HG03469 (cell line): ENCODE data around the gene GRB2.
"Not testable (repeated sequence)": the region's sequence is repeated elsewhere in the genome, so short reads cannot be mapped to it uniquely, and the experiment has no call there.

ENCODE experiments used
- ATAC-seq: cut with Tn5 transposase; IDR thresholded peaks from one replicate; pipeline ENCODE4 v1.9.1; 2021; ENCODE audit warnings: mild to moderate bottlenecking, moderate library complexity, moderate number of reproducible peaks; ENCODE audit not compliant: unreplicated experiment

The GRB2 gene

GRCh38 chr17:75289832-75290337 is 115.6 kb downstream of the GRB2 start:
- ATAC-seq = no peak

- ATAC-seq = peak; percentile 80
Observed at GRCh38 chr17:75289115-75289831, 116.2 kb downstream of the GRB2 start, which contains the start of gene SLC25A19. TSS of gene SLC25A19 (minus strand) at chr17:75289433. CDS start at chr17:75286764, 2,669 bp downstream.

GRCh38 chr17:75288770-75289114 is 116.7 kb downstream of the GRB2 start:
- ATAC-seq = peak; percentile 11

- ATAC-seq = no peak
Observed at GRCh38 chr17:75288359-75288758, 117.1 kb downstream of the GRB2 start.

GRCh38 chr17:75287221-75287620 is 118.3 kb downstream of the GRB2 start:
- ATAC-seq = no peak

- no peak for ATAC-seq
Observed at GRCh38 chr17:75285123-75285522, 120.4 kb downstream of the GRB2 start.

GRCh38 chr17:75280189-75280588 is 125.3 kb downstream of the GRB2 start:
- ATAC-seq = not testable (repeated sequence)

GRCh38 chr17:75277664-75278071 is 127.8 kb downstream of the GRB2 start:
- no peak for ATAC-seq

GRCh38 chr17:75273977-75274708 is 131.3 kb downstream of the GRB2 start:
- ATAC-seq = no peak

- ATAC-seq = no peak
Observed at GRCh38 chr17:75272848-75273184, 132.7 kb downstream of the GRB2 start.

- no peak for ATAC-seq
Observed at GRCh38 chr17:75271955-75272847, 133.3 kb downstream of the GRB2 start.

GRCh38 chr17:75271233-75271954 is 134.1 kb downstream of the GRB2 start:
- peak; percentile 59 for ATAC-seq

GRCh38 chr17:75270966-75271232 is 134.6 kb downstream of the GRB2 start, which contains the start of gene MIF4GD:
TSS of gene MIF4GD (minus strand) at chr17:75271231. CDS start at chr17:75270195, 1,036 bp downstream.
- ATAC-seq = no peak

GRCh38 chr17:75270218-75270965 is 135.1 kb downstream of the GRB2 start:
- peak; percentile 6 for ATAC-seq

- no peak for ATAC-seq
Observed at GRCh38 chr17:75269844-75270217, 135.6 kb downstream of the GRB2 start.
